Gastroesophageal sphincter (tissue), 3 donors: ENCODE data around the gene SMPDL3A.

ENCODE experiments used
- POLR2A ChIP-seq, 2 donors: fragments of 450-650 bp; IDR thresholded peaks; one replicate each; pipeline ENCODE4 v1.6.1; 2017; ENCODE audit warnings: antibody characterized with exemption in 2 of 2, mild to moderate bottlenecking in 2 of 2, moderate library complexity in 1 of 2
- TF ChIP-seq, protein P1 (sequence below), 4 experiments: fragments of 200-600 bp in 2 of 4; fragments of 450-650 bp in 2 of 4; sonication (generic) in 1 of 4; IDR thresholded peaks; one replicate each; pipeline ENCODE4 v1.5.1; 2017 to 2019; ENCODE audit warnings: antibody characterized with exemption in 4 of 4, mild to moderate bottlenecking in 2 of 4, moderate library complexity in 2 of 4

DNA sequence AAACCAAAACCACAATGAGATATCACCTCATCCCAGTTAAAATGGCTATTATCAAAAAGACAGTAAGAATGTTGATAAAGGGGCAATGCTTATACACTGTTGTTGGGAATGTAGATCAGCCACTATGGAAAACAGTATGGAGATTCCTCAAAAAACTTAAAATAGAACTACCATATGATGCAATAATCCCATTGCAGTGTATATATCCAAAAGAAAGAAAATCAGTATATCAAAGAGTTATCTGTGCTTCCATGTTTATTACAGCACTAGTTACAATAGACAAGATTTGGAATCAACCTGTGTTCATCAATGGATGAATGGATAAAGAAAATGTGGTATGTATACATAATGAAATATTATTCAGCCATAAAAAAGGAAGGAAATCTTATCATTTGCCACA, 13.1 kb upstream of the SMPDL3A start:
- TF ChIP-seq, protein P1, sequence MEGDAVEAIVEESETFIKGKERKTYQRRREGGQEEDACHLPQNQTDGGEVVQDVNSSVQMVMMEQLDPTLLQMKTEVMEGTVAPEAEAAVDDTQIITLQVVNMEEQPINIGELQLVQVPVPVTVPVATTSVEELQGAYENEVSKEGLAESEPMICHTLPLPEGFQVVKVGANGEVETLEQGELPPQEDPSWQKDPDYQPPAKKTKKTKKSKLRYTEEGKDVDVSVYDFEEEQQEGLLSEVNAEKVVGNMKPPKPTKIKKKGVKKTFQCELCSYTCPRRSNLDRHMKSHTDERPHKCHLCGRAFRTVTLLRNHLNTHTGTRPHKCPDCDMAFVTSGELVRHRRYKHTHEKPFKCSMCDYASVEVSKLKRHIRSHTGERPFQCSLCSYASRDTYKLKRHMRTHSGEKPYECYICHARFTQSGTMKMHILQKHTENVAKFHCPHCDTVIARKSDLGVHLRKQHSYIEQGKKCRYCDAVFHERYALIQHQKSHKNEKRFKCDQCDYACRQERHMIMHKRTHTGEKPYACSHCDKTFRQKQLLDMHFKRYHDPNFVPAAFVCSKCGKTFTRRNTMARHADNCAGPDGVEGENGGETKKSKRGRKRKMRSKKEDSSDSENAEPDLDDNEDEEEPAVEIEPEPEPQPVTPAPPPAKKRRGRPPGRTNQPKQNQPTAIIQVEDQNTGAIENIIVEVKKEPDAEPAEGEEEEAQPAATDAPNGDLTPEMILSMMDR (IDR thresholded peaks at IDR 0.05) = no peak
- no peak for TF ChIP-seq POLR2A (IDR thresholded peaks at IDR 0.05)
